ENCODE results near the gene FXYD6.

- no peak for TF ChIP-seq EZH2phosphoT487 (IDR thresholded peaks at IDR 0.05; ENCODE audit: borderline replicate concordance, low read depth, low read length)
- TF ChIP-seq CTCF (conservative IDR thresholded peaks at IDR 0.05; ENCODE audit: low read length): no peak
Observed at GRCh38 chr11:117909611-117910382, 33.3 kb upstream of the FXYD6 start.

Measured in OCI-LY7 (cell line).